RPMI8226 (cell line): Measurements from ENCODE around the gene DCDC2.
"Not testable (repeated sequence)": the region's sequence is repeated elsewhere in the genome, so short reads cannot be mapped to it uniquely, and the experiment has no call there.

ENCODE experiments used
- DNase-seq: peaks from one replicate; pipeline ENCODE4 v3.0.0-alpha.2; 2015

The DCDC2 gene

DNA sequence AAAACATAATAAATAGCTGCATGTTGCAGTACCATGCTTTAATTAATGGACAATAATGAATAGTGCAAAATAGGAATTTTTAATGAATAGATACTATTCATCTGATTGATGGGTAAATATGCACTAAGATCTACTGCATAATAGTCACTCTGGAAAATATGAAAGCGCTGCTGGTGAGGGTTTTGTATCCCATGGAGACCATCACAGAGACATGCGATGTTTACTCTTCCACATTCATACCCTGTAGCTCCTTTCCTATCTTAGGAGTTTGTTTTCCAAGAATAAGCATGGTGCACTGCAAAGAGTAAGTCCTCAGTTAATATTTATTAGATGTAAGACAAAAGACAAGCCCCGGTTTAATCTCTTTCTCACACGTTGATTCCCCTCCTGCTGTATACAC is 150.4 kb downstream of the DCDC2 start:
- no peak for DNase-seq

DNA sequence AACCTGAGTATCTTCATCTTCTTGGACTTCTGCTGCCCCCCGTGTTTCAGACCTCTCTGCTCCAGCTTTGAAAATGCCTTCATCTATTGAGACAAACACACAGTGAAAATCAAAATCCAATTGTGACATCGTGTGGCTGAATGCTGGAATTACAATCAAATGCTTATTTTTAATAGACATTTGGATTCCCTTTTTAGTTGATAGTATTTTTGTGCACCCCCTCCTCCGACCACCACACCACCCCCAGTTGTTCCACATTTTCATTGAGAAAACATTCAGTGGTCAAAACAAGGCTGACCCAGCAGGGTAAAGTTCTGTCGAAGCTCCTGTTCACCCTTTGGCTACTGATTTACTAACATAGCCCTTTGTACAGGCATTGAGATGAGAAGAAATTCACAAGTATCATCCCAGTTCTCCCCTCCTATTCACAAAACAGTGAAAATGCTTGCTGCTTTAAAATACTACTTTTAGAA is 152.8 kb downstream of the DCDC2 start:
- peak; percentile 45 for DNase-seq

DNA sequence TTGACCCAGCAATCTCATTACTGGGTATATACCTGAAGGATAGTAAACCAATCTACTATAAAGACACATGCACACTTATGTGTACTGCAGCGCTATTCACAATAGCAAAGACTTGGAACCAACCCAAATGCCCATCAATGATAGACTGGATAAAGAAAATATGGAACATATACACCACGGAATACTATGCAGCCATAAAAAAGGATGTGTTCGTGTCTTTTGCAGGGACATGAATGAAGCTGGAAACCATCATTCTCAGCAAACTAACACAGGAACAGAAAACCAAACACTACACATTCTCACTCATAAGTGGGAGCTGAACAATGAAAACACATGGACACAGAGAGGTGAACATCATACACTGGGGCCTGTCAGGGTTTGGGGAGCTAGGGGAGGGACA is 153.7 kb downstream of the DCDC2 start:
- not testable (repeated sequence) for DNase-seq

DNA sequence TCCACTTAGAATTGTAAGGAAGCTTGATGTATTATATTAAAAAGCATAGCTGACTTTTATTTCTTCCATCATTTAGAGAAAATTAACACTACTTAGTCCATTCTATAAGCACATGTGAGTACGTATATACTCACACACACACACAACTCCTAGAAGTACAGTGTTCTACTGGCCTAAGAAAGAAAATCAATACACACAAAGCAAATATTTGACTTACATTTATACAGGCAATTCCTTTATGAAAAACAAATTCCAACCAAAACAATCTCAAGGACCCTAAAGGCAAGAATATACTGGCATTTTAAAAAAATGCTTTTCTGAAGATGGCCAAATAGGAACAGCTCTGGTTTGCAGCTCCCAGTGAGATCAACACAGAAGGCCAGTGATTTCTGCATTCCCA is 160.0 kb downstream of the DCDC2 start:
- DNase-seq: no peak

DNA sequence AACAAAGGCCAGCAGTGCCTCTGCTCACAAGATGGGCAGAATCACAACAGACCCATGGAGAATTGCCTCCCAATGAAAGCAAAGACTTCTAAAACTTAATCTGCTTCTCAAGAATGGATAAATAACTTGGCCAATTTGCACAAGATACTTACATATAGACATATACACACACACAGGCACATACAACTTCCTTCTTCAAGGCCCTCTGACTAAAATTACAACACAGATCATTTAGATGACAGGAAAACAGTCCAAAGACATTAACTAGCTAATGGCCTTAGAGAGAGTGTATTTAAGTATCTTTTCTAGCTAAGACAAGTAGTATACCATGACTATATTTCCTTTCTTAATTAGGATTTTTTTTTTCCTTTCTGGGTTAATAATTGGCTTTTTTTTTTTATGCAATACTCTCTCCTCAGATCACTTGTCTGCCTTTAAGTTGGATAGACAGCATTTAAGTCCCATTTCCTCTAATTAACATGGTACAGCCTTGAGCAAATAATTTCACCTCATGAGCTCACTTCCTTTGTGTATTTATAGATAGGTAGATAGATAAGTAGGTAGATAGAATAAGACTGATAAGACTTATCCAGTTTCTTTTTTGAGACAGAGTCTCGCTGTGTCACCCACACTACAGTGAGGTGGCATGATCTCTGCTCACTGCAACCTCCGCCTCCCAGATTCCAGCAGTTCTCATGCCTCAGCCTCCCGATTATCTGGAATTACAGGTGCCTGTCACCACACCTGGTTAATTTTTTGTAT is 161.8 kb downstream of the DCDC2 start:
- DNase-seq: no peak

DNA sequence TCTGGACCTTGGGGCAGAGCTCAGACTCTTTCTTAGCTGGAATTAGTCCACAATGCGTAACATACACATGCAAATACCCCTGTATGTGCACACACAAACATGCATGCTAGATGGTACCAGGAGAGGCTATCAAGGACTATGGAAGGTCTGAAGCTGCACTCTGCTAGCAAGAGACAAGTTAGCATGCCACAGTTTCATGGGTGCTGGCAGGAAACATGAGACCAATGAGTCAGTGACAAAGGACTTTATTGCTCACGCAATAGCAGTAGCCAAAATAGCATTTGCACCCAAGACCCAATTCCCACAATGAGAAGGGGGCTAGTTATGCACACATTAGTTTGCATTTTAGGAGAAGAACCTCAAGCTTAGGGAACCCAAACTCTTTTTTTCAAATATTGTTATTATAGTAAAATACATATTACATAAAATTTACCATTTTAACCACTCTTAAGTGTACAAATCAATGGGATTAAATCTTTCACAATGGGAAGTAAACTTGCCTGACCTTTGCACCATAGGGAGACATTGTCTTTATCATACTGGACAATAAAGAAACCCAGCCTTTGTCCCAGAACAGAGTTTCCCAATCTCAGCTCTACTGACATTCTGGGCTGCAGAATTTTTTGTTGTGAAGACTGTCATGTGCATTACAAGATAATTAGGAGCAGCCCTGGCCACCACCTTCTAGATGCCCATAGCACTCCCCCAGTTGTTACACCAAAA is 162.7 kb downstream of the DCDC2 start:
- no peak for DNase-seq

DNA sequence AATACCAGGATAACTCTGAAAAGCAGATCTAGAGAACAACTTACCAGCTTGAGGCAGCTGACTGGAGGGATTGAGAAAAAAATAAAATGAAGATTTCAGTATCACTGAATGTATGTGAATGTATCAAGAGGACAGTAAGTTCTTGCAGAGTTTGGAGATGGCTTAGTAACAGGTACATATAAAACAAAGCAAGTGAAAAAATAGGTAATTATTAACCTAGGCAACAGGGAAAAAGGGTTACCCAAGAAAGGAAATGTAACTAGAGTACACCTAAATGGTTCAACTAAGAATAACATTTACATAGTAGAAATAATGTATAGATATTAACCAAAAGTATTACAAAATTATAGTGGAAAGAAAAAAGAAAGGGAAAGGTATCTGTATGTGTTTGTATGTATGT is 164.5 kb downstream of the DCDC2 start:
- no peak for DNase-seq

DNA sequence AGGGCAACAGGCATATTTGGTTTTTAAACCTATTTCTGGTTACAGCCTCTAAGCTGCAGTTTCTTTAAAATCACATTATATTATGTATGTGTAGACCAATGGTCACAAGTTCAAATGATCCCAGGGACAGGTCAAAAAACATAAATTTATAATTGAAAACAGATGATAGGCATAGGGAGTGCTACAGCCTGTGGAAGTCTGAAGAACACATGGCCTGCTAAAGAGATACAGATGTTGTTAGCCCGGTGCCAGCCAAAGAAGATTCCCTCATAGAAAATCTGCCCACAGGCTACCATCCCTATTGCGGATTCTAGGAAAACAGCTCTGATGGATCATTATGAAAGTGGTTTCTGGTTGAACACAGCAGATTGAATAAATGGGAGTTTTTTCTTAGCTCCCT is 166.5 kb downstream of the DCDC2 start:
- DNase-seq: no peak

DNA sequence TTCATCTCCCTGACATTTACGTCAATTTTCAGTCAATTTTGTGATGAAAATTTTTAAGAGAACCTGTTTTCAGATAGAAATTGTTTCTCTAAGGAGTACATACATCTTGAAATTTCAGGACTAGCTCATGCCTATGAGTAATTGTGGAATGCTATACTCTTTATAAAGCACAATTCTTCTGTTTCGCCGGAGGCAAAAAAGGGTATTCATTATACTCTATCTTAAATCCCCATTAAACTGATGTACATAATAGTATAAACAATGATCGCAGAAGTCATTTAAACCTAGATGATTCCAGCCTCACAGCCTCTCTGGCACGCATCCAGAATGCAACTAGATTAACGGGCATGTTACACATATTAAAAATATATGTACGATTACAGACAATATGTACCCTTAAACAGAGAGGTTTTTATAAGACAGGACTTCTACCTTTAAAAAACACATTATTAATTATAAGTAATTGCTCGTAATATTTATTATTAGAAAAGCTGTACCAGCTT is 169.2 kb downstream of the DCDC2 start:
- DNase-seq: no peak

DNA sequence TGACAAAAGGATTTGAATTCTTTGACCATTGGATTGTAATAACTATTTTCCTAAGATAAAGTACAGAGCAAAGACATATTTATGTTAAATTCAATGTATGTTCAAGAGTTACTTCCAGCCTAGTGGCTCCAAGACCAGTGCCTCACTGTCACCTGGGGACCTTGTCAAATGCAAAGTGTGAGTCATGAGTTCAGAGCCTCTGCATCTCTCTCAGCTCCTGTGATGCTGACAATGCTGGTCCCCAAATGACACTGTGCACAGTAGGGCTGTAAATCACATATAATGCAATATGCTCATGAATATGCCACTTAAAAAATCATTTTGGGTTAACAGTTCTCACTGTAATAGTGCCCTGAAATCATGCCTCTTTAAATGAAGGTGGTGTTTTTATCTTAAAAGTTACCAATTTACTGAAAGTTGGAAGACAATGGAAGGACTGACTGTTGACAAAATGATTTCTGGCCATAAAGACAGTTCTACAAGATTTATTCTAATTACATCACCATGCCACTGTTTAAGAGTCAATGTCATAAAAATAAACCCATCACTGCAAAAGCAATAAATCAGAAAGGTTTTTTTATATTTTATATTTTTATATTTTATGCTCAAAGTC is 169.8 kb downstream of the DCDC2 start:
- no peak for DNase-seq

DNA sequence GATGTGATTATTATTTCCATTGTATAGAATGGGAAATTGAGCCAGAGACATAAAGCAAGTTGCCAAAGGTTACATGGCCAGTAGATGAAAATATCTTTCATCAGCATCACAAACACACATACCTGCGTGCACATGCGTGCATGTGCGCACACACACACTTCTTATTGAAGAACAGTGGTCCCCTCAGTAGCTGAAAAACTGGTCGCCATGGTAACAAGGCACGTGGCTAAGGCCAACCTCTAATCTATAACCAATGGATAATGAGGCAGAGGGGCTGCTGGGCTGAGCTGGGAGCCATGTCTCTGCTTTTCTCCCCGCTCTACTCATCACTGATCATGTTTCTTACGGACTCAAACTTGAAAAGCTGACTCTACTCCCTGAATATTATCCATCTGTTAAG is 171.5 kb downstream of the DCDC2 start:
- DNase-seq: no peak

DNA sequence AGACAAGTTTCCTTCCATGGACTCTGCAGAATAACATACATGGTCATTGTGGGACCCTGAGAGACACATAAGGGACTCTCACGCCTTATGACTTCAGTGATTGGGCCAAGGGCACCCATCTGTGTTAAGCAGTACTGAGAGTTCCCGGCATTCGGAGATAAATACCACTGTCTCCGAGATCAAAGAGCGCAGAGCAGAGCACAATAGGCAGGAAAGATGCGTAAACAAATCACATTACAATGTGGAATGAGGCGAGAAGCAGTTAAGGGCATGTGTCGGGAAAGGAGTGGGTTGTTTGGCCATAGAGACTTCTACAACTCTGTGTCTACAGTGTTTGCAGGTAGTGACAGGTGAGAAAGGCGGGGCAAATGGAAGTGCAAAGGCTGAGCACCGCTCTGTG is 174.3 kb downstream of the DCDC2 start:
- DNase-seq: no peak

DNA sequence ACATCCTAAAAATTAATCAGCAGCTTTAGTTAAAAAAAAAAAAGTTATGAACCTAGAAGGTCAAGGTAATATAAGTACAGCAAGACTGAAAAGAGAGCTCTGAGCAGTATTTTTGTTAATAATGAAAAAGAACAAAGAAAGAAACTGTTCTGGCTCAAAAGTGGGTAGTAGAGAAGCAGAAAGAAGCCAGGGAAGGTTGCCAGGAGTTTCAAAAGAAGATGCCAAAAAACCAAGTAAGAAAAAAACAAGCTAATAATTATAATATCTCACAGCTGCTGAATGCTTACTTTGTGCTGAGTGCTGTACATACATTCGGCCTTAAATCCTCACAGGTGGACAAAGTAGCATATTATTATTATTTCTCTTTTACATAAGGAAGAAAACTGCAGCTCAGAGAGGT is 200.0 kb downstream of the DCDC2 start:
- DNase-seq: no peak

DNA sequence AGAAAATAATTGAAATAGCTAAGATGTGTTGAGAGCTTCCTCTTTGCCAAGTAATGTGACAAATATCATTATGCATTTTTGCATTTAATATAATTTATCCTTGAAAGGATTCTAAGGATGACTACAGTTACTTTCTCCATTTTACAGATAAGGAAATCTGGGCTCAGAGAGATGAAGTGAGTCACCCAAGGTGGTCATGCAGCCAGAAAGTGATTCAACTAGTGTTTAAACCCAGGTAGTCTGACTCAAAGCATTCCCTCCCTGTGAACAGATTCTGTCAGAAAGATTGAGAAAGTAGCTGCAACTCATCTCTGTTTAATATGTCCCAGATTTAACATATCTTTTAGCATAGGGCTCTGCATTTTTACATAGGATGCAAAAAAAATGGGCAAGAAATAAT is 203.7 kb downstream of the DCDC2 start:
- no peak for DNase-seq

DNA sequence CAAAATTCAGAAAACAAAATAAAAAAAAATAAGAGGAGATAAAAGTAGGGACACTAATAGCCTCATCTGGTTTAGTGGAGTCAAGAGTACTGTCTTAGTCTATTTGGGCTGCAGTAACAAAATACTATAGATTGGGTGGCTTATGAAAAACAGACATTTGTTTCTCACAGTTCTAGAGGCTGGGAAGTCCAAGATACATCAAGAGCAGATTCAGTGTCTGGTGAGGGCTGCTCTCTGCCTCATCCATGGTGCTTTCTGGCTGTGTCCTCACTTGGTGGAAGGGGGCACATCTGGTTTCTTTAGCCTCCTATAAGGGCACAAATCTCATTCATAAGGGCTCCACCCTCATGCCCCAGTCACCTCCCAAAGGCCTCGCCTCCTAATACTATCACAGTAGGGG is 205.8 kb downstream of the DCDC2 start:
- no peak for DNase-seq

DNA sequence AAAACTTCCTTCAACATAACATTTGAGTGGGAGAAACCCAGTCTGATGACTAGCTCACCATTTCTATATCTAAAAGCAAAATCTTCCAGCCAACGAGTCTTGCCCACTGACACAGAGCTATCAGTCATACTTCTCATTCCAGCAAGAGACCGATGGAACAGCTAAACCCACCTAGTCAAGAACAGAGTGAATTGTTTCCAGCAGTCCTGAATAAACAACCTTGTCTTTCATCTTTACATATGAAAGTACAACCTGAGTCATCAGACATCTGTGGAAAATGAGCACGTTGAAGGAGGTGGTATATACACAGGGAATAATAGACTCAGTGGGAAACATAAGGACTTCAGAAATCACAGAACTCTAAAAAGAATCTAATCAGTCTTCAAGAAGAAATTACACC is 208.0 kb downstream of the DCDC2 start:
- no peak for DNase-seq

DNA sequence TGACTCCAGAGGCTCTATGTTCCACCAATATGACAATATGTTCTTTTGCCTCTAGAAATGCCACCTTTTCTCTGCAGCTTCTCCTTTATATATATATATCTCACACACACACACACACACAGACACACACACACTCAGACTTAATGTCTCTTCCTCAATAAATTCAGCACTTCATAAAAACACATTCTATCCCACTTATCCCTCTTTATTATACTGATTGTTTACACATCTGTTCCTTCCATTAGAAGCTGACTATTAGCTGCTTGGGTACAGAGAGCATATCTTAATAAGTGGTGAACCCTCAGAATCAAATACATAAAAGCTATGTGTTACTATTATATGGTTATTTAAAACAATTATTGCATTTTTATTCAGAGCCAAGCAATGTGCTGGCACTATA is 208.6 kb downstream of the DCDC2 start:
- DNase-seq: no peak

DNA sequence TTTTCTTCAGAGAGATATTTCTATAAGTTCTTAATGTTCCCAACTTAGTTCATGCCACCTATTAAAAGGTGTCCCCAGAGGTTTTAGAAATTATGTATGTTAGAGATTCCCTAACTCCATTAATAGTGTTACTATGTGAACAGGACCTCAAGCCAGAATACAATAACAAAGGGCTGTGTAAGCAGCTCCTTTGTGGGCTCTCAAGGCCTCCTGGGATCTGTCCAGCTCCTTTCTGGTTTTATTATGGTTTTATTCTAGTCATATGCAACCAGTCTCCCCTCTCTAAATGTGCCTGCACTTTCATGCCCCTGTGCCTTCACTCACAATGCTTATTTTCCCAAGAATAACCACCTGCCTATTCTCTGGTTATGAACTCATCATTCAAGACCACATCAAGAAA is 209.2 kb downstream of the DCDC2 start:
- DNase-seq: no peak

DNA sequence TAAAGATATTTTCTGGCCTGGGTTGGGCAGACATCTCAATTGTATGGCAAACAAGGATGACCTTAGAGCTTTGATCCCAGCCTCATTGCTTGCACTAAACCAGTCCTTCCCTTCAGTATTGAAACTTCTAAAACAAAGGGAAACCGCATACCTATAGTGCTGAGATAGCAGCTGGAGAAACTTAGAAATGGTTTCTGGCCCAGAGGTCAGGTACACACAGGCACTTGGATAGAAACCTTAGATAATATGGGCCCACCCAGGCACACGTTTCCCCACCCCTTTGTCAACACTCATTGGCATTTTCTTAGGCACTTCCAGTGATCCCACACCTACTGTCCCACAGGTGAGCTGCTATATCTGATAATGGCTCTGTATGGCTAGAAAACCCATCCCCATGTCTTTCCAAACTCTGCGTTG is 209.7 kb downstream of the DCDC2 start:
- no peak for DNase-seq

DNA sequence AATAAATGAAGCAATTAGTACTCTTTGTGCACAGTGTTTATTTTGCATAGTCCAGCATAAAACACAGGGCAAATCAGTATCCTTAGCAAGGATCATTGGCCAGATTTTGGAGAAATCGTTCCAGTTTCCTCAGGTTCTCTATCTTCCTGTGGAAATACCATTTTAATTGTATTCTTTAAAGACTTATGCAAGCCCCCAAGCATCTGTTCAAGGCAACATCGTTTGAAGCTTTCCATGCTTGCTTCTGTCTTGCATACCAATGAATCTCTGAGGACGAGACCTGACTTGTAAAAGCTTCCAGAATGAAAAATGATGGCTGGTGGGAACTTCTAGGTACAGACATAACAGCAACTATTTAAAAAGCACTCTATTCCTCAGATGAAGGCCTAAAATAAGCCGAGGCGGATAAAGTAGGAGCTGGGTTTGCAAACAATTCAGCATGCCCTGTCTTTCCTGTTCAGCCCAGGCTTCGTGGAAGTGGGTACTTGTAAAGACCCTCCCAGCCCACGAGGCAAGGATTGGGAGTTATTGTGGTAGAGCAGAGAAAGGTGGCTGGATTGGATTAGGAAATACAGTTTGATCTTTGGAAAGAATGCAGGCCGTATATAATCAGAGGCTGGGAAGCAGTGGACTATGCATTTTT is 210.2 kb downstream of the DCDC2 start:
- DNase-seq: no peak

DNA sequence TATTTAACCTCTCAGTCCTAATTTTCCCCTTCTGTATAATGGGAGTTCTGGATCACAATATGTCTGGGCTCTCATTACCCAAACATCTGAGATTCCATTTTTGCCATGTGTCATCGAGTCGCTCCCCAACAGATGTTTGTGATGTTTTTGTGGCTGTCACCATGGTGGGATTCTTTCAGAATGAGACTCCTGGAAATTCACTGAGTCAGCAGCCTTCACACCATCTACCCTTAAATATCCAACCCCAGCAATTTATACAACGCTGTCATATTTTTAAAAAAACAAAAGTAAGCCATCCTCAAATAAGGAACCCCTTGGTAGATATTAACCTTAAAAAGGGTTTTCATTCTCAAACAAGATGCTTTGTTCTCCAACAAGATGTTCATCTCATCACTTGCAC is 211.0 kb downstream of the DCDC2 start:
- no peak for DNase-seq

DNA sequence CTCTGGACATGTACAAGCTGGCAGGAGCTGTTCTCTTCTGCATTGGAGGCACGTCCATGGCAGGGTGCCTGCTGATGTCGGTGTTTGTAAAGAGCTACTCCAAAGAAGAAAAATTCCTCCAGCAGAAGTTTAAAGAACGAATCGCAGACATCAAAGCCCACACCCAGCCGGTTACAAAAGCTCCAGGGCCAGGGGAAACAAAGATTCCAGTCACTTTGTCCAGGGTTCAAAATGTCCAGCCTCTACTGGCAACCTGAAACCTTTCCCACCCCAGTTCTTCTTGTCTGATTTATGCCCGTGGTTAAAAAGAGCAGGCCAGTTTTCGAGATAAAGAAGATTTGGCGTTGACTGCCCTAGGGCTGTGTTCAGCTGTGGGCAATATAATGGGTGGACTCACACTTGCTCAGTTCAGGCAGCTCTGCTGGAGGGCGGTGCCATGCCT is 212.1 kb downstream of the DCDC2 start:
- no peak for DNase-seq

DNA sequence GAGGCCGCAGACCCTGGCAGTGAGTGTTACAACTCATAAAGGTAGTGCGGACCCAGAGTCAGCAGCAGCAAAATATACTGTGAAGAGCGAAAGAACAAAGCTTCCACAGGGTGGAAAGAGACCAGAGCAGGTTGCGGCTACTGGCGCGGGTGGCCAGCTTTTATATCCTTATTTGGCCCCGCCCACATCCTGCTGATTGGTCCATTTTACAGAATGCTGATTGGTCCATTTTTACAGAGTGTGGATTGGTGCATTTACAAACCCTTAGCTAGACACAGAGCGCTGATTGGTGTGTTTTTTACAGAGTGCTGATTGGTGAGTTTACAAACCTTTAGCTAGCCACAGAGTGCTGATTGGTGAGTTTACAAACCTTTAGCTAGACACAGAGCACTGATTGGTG is 215.1 kb downstream of the DCDC2 start:
- DNase-seq: not testable (repeated sequence)
